K562 (cell line): ENCODE measurements around the gene ANO2. TPM values are rescaled to one million over a fixed set of nuclear protein-coding genes. Genes with fewer than 3 reads are reported as not detected.

ENCODE experiments used
- ATAC-seq: fragments of 200-7000 bp; cut with Tn5 transposase; 3 replicates; pipeline ENCODE4 v1.9.1; 2020; ENCODE audit warnings: moderate library complexity
- BruUV-seq: library from RNA; stranded (reverse); fragments of 400-500 nt; replicated peaks from 2 replicates; lab custom pipeline; 2021; lab: Mats Ljungman, UMichigan
- CTCF ChIA-PET: fragments of 300-600 bp; formaldehyde crosslinking; extraction: SDS; loops from one replicate; lab custom pipeline; 2021; ENCODE audit warnings: low intra/inter-chr PET ratio; lab: Yijun Ruan, JAX
- POLR2A ChIA-PET: fragments of 300-600, 350-650 bp; sonication (Branson Sonifier 250); formaldehyde crosslinking; extraction: SDS; loops from one replicate; lab custom pipeline; 2021; ENCODE audit warnings: antibody characterized with exemption, inconsistent platforms; lab: Yijun Ruan, JAX
- DNase-seq, 4 experiments: peaks; one replicate each; pipeline versions ENCODE4 v3.0.0 to v3.0.0-alpha.2; 2011 to 2018; ENCODE audit warnings: low spot score in 3 of 4, mixed read lengths in 3 of 4; ENCODE audit errors: extremely low read depth in 1 of 4
- FAIRE-seq: peaks from 2 replicates; lab custom pipeline; 2011; peaks lifted over from hg19 to GRCh38; lab: Jason Lieb, UNC
- H2AFZ ChIP-seq: 2 replicates; pipeline ENCODE4 v1.6.0; 2011; ENCODE audit warnings: low read depth, low read length, control low read depth, inconsistent platforms
- H3K27ac ChIP-seq: fragments of 200-600 bp; 3 replicates; pipeline ENCODE4 v1.8.0; 2011; ENCODE audit warnings: low read depth, mild to moderate bottlenecking, control low read depth, inconsistent platforms, low read length, moderate library complexity, mixed read lengths; ENCODE audit errors: extremely low read depth
- H3K27me3 ChIP-seq, 2 experiments: fragments of 300-600 bp in 1 of 2; 2 replicates in 1 of 2; 3 replicates in 1 of 2; pipeline versions ENCODE4 v1.6.0 to v1.8.0; 2011; ENCODE audit warnings: inconsistent platforms in 2 of 2, low read length in 2 of 2, mild to moderate bottlenecking in 1 of 2, mixed read lengths in 1 of 2, moderate library complexity in 1 of 2; ENCODE audit not compliant: control insufficient read depth in 2 of 2, insufficient read depth in 2 of 2
- H3K36me3 ChIP-seq: fragments of 300-600 bp; 3 replicates; pipeline ENCODE4 v1.8.0; 2011; ENCODE audit warnings: mild to moderate bottlenecking, low read length, inconsistent platforms; ENCODE audit not compliant: control insufficient read depth, insufficient read depth
- H3K4me1 ChIP-seq, 2 experiments: fragments of 200-600 bp in 1 of 2; replicated peaks in 1 of 2; 2 replicates in 1 of 2; 3 replicates in 1 of 2; pipeline versions ENCODE4 v1.5.1 to v1.8.0; 2011; ENCODE audit warnings: inconsistent platforms in 2 of 2, low read length in 2 of 2, mild to moderate bottlenecking in 1 of 2, mixed read lengths in 1 of 2, moderate library complexity in 1 of 2; ENCODE audit not compliant: control insufficient read depth in 2 of 2, insufficient read depth in 2 of 2
- H3K4me2 ChIP-seq: 2 replicates; pipeline ENCODE4 v1.6.1; 2011; ENCODE audit warnings: low read length, control low read depth, inconsistent platforms, mixed read lengths; ENCODE audit not compliant: insufficient read depth
- H3K4me3 ChIP-seq: fragments of 200-600 bp; sonication (generic), shearing (Covaris generic); 2 replicates; pipeline ENCODE4 v1.5.1; 2016; ENCODE audit warnings: control low read depth, inconsistent platforms
- H3K79me2 ChIP-seq: fragments of 200-600 bp; 3 replicates; pipeline ENCODE4 v1.8.0; 2011; ENCODE audit warnings: low read length, inconsistent platforms; ENCODE audit not compliant: control insufficient read depth, insufficient read depth
- H3K9ac ChIP-seq, 2 experiments: 2 replicates each; pipeline versions ENCODE4 v1.6.0 to v1.6.1; 2011; ENCODE audit warnings: low read depth in 2 of 2, low read length in 2 of 2, control low read depth in 1 of 2, inconsistent platforms in 1 of 2, mild to moderate bottlenecking in 1 of 2, mixed read lengths in 1 of 2; ENCODE audit not compliant: insufficient read depth in 1 of 2
- H3K9me1 ChIP-seq: one replicate; pipeline ENCODE4 v1.6.0; 2011; ENCODE audit warnings: inconsistent platforms, mild to moderate bottlenecking, low read length, moderate library complexity; ENCODE audit not compliant: control insufficient read depth, insufficient read depth
- H3K9me3 ChIP-seq: replicated peaks from 2 replicates; pipeline ENCODE4 v1.5.1; 2011; ENCODE audit warnings: low read depth, low read length, inconsistent platforms; ENCODE audit not compliant: control insufficient read depth, insufficient read depth
- H4K20me1 ChIP-seq: replicated peaks from 2 replicates; pipeline ENCODE4 v1.6.1; 2011; ENCODE audit warnings: low read length, inconsistent platforms, mixed read lengths; ENCODE audit not compliant: control insufficient read depth, insufficient read depth
- FUS ChIP-seq: fragments of 200-400 bp; formaldehyde crosslinking; optimal IDR thresholded peaks from 2 replicates; pipeline ENCODE3; 2017; ENCODE audit warnings: low read depth, low read length
- HMG20B ChIP-seq: fragments of 250-450 bp; sonication (Bioruptor Pico); IDR thresholded peaks from 2 replicates; pipeline ENCODE4 v1.5.0; 2021; ENCODE audit warnings: mild to moderate bottlenecking
- MAFK ChIP-seq: IDR thresholded peaks from 2 replicates; pipeline ENCODE4 v1.6.1; 2011; ENCODE audit warnings: low read length, improper control_type of control experiment
- MBD1 ChIP-seq: fragments of 250-450 bp; sonication (Bioruptor Pico); IDR thresholded peaks from 2 replicates; pipeline ENCODE4 v1.8.0; 2022; ENCODE audit warnings: inconsistent platforms
- NEUROD1 ChIP-seq: fragments of 150-350 bp; IDR thresholded peaks from 2 replicates; pipeline ENCODE4 v1.6.1; 2014; ENCODE audit warnings: borderline replicate concordance, low read length, low read depth; ENCODE audit not compliant: partially characterized antibody
- NUFIP1 ChIP-seq: fragments of 450-650 bp; IDR thresholded peaks from 2 replicates; pipeline ENCODE4 v1.6.1; 2018; ENCODE audit not compliant: partially characterized antibody
- RUNX1 ChIP-seq: sonication (generic); IDR thresholded peaks from 2 replicates; pipeline ENCODE4 v1.6.1; 2016; ENCODE audit warnings: antibody characterized with exemption, low read depth
- XRCC4 ChIP-seq: IDR thresholded peaks from one replicate; pipeline ENCODE4 v1.6.1; 2011; ENCODE audit not compliant: insufficient read depth, insufficient read length; ENCODE audit errors: extremely low read depth
- ZBTB17 ChIP-seq: fragments of 450-650 bp; formaldehyde crosslinking; IDR thresholded peaks from 2 replicates; pipeline ENCODE4 v1.4.0; 2020; ENCODE audit warnings: mild to moderate bottlenecking
- WGBS: fragments of 100-300 bp; shearing (Covaris generic); methylation state at CpG from one replicate; pipeline ENCODE4 v1.1.6; 2016; ENCODE audit warnings: low coverage, mixed read lengths; ENCODE audit not compliant: insufficient coverage; ENCODE audit errors: missing lambda C conversion rate; 5-methylcytosine and 5-hydroxymethylcytosine counted together
- in situ Hi-C: fragments of 300-500 bp; cut with MboI; formaldehyde crosslinking; loops from 4 replicates; pipeline ENCODE4 v1.15.0; 2018; ENCODE audit warnings: inconsistent platforms, mixed read lengths
- intact Hi-C: fragments of 100-400 bp; cut with micrococcal nuclease; formaldehyde crosslinking; loops from 2 replicates; pipeline ENCODE4 v1.14.2; 2022
- polyA plus RNA-seq, 8 experiments: library from polyadenylated mRNA; depleted of rRNA in 4 of 8; stranded (reverse) in 5 of 8; unstranded in 3 of 8; fragments of >200 nt; fragmentation: Nextera tagmentation in 2 of 8; fragmentation: Illumina TruSeq in 1 of 8; extraction: Ambion mirVana in 2 of 8; extraction: Trizol in 1 of 8; gene quantifications; 2 replicates each; pipeline versions ENCODE4 v1.2.1 to v1.2.3, GENCODE V29; 2011 to 2014; ENCODE audit warnings: inconsistent platforms in 1 of 8, missing spikeins in 1 of 8
- total RNA-seq, 7 experiments: library from RNA; depleted of rRNA in 6 of 7; stranded (reverse); fragments of >200 nt in 6 of 7; fragmentation: Illumina TruSeq in 2 of 7; extraction: Trizol in 2 of 7; gene quantifications; 2 replicates each; pipeline versions ENCODE4 v1.2.1 to v1.2.3, GENCODE V29; 2011 to 2021; ENCODE audit warnings: low replicate concordance in 1 of 7

ANO2 gene
- total and polyA plus RNA-seq, 9 of the 15 experiments (the other 6 are each of a cell fraction or from before 2014, with no cell fraction given), result 0.64 TPM; not detected in 8

GRCh38 chr12:5982106-5982505 lies 37.0 kb upstream of the ANO2 start:
- ATAC-seq (no peak), DNase-seq (no peak)
- H3K9me3 ChIP-seq, result no peaks in the 10 kb centered on the region
- no peaks in the 10 kb centered on the region; a peak in 1 of 5 replicates for H3K27me3 ChIP-seq
- H2AFZ ChIP-seq, result no peak overlapping the region
- ChIA-PET POLR2A (interaction anchor here (0.6 kb wide), 1 partner anchor 359 kb away, joined by 3 read pairs; no protein-coding TSS in a partner anchor), CTCF (no interaction called here)
- WGBS, result 2% methylated on average over 4 of the region's 4 CpGs
- in situ Hi-C loops, result no loop called here
- H3K4me2 ChIP-seq, result no peak overlapping the region
- no peaks in the 10 kb centered on the region for H3K79me2 ChIP-seq
- H3K4me1 ChIP-seq, result no peaks in the 10 kb centered on the region
- no peak overlapping the region for H3K9ac ChIP-seq
- no peak overlapping the region for H3K4me3 ChIP-seq
- H3K27ac ChIP-seq, result no peak overlapping the region
- TF ChIP-seq MAFK, result no peak
- no peak for TF ChIP-seq XRCC4
- TF ChIP-seq NUFIP1, result no peak
- no peak for TF ChIP-seq MBD1 (CRISPR knock-in tag)
- TF ChIP-seq FUS, result no peak
- no peak for TF ChIP-seq NEUROD1
- TF ChIP-seq ZBTB17, result no peak
- no peak for TF ChIP-seq HMG20B (CRISPR knock-in tag)
- TF ChIP-seq RUNX1, result no peak
- TF ChIP-seq, all 486 proteins: peak for 0
- intact Hi-C loops, result no loop called here
- no peaks in the 10 kb centered on the region for H3K9me1 ChIP-seq
- FAIRE-seq, result no peak
- no peaks in the 10 kb centered on the region; the same call in 1 of the 2 replicates for H4K20me1 ChIP-seq
- H3K36me3 ChIP-seq, result no peaks in the 10 kb centered on the region
- BruUV-seq, result no TSS peak
